HepG2 (cell line): ENCODE results near the gene KLHL18. TPM values are rescaled to one million over a fixed set of nuclear protein-coding genes. Genes with fewer than 3 reads are reported as not detected.

Experiments
- BATF2 ChIP-seq: sonication (generic); formaldehyde crosslinking; IDR thresholded peaks from 2 replicates; pipeline ENCODE4 v1.8.0; 2022; ENCODE audit warnings: mild to moderate bottlenecking, missing genetic modification reagents, moderate library complexity
- CEBPG ChIP-seq: IDR thresholded peaks from 2 replicates; pipeline ENCODE4 v1.6.1; 2016
- E2F5 ChIP-seq: sonication (generic); formaldehyde crosslinking; conservative IDR thresholded peaks from 2 replicates; pipeline ENCODE4 v1.4.0; 2020; ENCODE audit warnings: missing genetic modification reagents
- GTF2F1 ChIP-seq: fragments of 150-350 bp; IDR thresholded peaks from 2 replicates; pipeline ENCODE4 v1.6.1; 2014; ENCODE audit warnings: low read length
- HDAC1 ChIP-seq: sonication (generic); formaldehyde crosslinking; IDR thresholded peaks from 2 replicates; pipeline ENCODE4 v1.5.1; 2020; ENCODE audit warnings: mild to moderate bottlenecking, missing genetic modification reagents
- MIER2 ChIP-seq: IDR thresholded peaks from 2 replicates; pipeline ENCODE4 v1.6.1; 2016; ENCODE audit warnings: missing biosample characterization, missing genetic modification reagents
- NFRKB ChIP-seq: fragments of 450-650 bp; IDR thresholded peaks from 2 replicates; pipeline ENCODE4 v1.6.1; 2017
- PHF21A ChIP-seq: sonication (generic); formaldehyde crosslinking; IDR thresholded peaks from 2 replicates; pipeline ENCODE4 v1.5.0; 2020; ENCODE audit warnings: mild to moderate bottlenecking, missing genetic modification reagents
- PHF5A ChIP-seq: IDR thresholded peaks from one replicate; pipeline ENCODE4 v1.6.1; 2018; ENCODE audit warnings: low read depth, missing genetic modification reagents; ENCODE audit not compliant: unreplicated experiment
- SATB2 ChIP-seq: sonication (generic); formaldehyde crosslinking; IDR thresholded peaks from 2 replicates; pipeline ENCODE4 v1.5.0; 2020; ENCODE audit warnings: missing genetic modification reagents
- SPEN ChIP-seq: sonication (generic); formaldehyde crosslinking; IDR thresholded peaks from 2 replicates; pipeline ENCODE4 v1.5.1; 2020; ENCODE audit warnings: low read depth, mild to moderate bottlenecking, missing genetic modification reagents
- SYNCRIP ChIP-seq: fragments of 200-400 bp; formaldehyde crosslinking; IDR thresholded peaks from 2 replicates; pipeline ENCODE4 v1.6.1; 2018; ENCODE audit warnings: mild to moderate bottlenecking, low read depth, low read length; ENCODE audit not compliant: insufficient read depth
- ZFP41 ChIP-seq: sonication (generic); formaldehyde crosslinking; IDR thresholded peaks from 2 replicates; pipeline ENCODE4 v1.4.0; 2020; ENCODE audit warnings: mild to moderate bottlenecking, missing genetic modification reagents, borderline replicate concordance
- ZNF253 ChIP-seq: sonication (generic); formaldehyde crosslinking; IDR thresholded peaks from 2 replicates; pipeline ENCODE4 v1.8.0; 2022; ENCODE audit warnings: mild to moderate bottlenecking, missing genetic modification reagents, borderline replicate concordance
- ZNF501 ChIP-seq: sonication (generic); formaldehyde crosslinking; IDR thresholded peaks from 2 replicates; pipeline ENCODE4 v1.5.1; 2020; ENCODE audit warnings: mild to moderate bottlenecking, moderate library complexity, missing genetic modification reagents
- ZNF614 ChIP-seq: IDR thresholded peaks from 2 replicates; pipeline ENCODE4 v1.6.1; 2018; ENCODE audit warnings: missing biosample characterization, missing genetic modification reagents, inconsistent platforms, borderline replicate concordance
- polyA plus RNA-seq, 8 experiments: library from polyadenylated mRNA; depleted of rRNA in 3 of 8; stranded (reverse) in 7 of 8; unstranded in 1 of 8; fragments of >200 nt; fragmentation: Illumina TruSeq in 4 of 8; extraction: Trizol in 4 of 8; gene quantifications; 2 replicates each; pipeline versions ENCODE4 v1.2.1 to v1.2.3, GENCODE V29; 2011 to 2016; ENCODE audit warnings: low read depth in 4 of 8, missing spikeins in 1 of 8, mixed read lengths in 1 of 8; ENCODE audit not compliant: insufficient read depth in 1 of 8
- total RNA-seq, 5 experiments: library from RNA; depleted of rRNA; stranded (reverse); fragments of >200 nt; fragmentation: Illumina TruSeq; extraction: Trizol; gene quantifications; 2 replicates each; pipeline ENCODE4 v1.2.3, GENCODE V29; 2016; ENCODE audit warnings: low read depth in 1 of 5
- TF ChIP-seq, protein P1 (sequence below): sonication (generic); formaldehyde crosslinking; conservative IDR thresholded peaks from 2 replicates; pipeline ENCODE4 v1.8.1; 2023; ENCODE audit warnings: missing genetic modification reagents
- TF ChIP-seq, protein P2 (sequence below): sonication (generic); formaldehyde crosslinking; IDR thresholded peaks from 2 replicates; pipeline ENCODE4 v1.5.1; 2020; ENCODE audit warnings: missing genetic modification reagents, mild to moderate bottlenecking, borderline replicate concordance
- TF ChIP-seq, protein P3 (sequence below): sonication (generic); formaldehyde crosslinking; IDR thresholded peaks from 2 replicates; pipeline ENCODE4 v1.8.1; 2023; ENCODE audit warnings: missing genetic modification reagents, mild to moderate bottlenecking, borderline replicate concordance
- TF ChIP-seq, protein P4 (sequence below): sonication (generic); formaldehyde crosslinking; IDR thresholded peaks from 2 replicates; pipeline ENCODE4 v1.5.0; 2020; ENCODE audit warnings: missing genetic modification reagents, mild to moderate bottlenecking, borderline replicate concordance
- TF ChIP-seq, protein P5 (sequence below): sonication (generic); formaldehyde crosslinking; IDR thresholded peaks from 2 replicates; pipeline ENCODE4 v1.5.1; 2020; ENCODE audit warnings: mild to moderate bottlenecking, missing genetic modification reagents, moderate library complexity

KLHL18 gene
- total and polyA plus RNA-seq, 2 of the 13 experiments (the other 11 are each of a cell fraction or from before 2014, with no cell fraction given) = 17.5 to 18.8 TPM

GRCh38 chr3:47381317-47382157, 98.8 kb downstream of the KLHL18 start (continued):
- TF ChIP-seq, protein P1, sequence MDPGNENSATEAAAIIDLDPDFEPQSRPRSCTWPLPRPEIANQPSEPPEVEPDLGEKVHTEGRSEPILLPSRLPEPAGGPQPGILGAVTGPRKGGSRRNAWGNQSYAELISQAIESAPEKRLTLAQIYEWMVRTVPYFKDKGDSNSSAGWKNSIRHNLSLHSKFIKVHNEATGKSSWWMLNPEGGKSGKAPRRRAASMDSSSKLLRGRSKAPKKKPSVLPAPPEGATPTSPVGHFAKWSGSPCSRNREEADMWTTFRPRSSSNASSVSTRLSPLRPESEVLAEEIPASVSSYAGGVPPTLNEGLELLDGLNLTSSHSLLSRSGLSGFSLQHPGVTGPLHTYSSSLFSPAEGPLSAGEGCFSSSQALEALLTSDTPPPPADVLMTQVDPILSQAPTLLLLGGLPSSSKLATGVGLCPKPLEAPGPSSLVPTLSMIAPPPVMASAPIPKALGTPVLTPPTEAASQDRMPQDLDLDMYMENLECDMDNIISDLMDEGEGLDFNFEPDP = no peak
- TF ChIP-seq, protein P2, sequence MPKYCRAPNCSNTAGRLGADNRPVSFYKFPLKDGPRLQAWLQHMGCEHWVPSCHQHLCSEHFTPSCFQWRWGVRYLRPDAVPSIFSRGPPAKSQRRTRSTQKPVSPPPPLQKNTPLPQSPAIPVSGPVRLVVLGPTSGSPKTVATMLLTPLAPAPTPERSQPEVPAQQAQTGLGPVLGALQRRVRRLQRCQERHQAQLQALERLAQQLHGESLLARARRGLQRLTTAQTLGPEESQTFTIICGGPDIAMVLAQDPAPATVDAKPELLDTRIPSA = no peak
- TF ChIP-seq BATF2 (peak; percentile 62; the same call in 1 of the 2 replicates), GTF2F1 (no peak), ZFP41 (no peak), SYNCRIP (no peak), PHF21A (CRISPR knock-in tag) (no peak), CEBPG (CRISPR knock-in tag) (no peak), ZNF253 (CRISPR knock-in tag) (no peak), E2F5 (CRISPR knock-in tag) (0 out of 2 replicates have a peak, but pooled peaks have one; percentile 12), SATB2 (CRISPR knock-in tag) (no peak), ZNF614 (CRISPR knock-in tag) (no peak), SPEN (no peak), MIER2 (CRISPR knock-in tag) (no peak), NFRKB (no peak), HDAC1 (CRISPR knock-in tag) (peak; percentile 35; the same call in 1 of the 2 replicates), PHF5A (CRISPR knock-in tag) (peak; percentile 28), ZNF501 (peak; percentile 36; the same call in 1 of the 2 replicates)
- TF ChIP-seq, protein P3, sequence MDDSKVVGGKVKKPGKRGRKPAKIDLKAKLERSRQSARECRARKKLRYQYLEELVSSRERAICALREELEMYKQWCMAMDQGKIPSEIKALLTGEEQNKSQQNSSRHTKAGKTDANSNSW (CRISPR knock-in tag) = no peak
- TF ChIP-seq, protein P4, sequence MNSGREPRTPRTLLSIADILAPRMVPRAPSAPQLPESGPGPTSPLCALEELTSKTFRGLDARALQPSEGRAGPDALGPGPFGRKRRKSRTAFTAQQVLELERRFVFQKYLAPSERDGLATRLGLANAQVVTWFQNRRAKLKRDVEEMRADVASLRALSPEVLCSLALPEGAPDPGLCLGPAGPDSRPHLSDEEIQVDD (CRISPR knock-in tag) = no peak
- TF ChIP-seq, protein P5, sequence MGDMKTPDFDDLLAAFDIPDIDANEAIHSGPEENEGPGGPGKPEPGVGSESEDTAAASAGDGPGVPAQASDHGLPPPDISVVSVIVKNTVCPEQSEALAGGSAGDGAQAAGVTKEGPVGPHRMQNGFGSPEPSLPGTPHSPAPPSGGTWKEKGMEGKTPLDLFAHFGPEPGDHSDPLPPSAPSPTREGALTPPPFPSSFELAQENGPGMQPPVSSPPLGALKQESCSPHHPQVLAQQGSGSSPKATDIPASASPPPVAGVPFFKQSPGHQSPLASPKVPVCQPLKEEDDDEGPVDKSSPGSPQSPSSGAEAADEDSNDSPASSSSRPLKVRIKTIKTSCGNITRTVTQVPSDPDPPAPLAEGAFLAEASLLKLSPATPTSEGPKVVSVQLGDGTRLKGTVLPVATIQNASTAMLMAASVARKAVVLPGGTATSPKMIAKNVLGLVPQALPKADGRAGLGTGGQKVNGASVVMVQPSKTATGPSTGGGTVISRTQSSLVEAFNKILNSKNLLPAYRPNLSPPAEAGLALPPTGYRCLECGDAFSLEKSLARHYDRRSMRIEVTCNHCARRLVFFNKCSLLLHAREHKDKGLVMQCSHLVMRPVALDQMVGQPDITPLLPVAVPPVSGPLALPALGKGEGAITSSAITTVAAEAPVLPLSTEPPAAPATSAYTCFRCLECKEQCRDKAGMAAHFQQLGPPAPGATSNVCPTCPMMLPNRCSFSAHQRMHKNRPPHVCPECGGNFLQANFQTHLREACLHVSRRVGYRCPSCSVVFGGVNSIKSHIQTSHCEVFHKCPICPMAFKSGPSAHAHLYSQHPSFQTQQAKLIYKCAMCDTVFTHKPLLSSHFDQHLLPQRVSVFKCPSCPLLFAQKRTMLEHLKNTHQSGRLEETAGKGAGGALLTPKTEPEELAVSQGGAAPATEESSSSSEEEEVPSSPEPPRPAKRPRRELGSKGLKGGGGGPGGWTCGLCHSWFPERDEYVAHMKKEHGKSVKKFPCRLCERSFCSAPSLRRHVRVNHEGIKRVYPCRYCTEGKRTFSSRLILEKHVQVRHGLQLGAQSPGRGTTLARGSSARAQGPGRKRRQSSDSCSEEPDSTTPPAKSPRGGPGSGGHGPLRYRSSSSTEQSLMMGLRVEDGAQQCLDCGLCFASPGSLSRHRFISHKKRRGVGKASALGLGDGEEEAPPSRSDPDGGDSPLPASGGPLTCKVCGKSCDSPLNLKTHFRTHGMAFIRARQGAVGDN = peak; percentile 0; the same call in 1 of the 2 replicates
